ENCODE data around the gene FOXP4.

- TF ChIP-seq CTCF (IDR thresholded peaks at IDR 0.05) (no peak), POLR2A (IDR thresholded peaks at IDR 0.05; ENCODE audit: low read depth) (no peak), POLR2AphosphoS5 (IDR thresholded peaks at IDR 0.05) (no peak)
These were observed 17.7 kb upstream of the FOXP4 start for GRCh38 chr6:41528409-41528963.
